Lower leg skin (tissue), 3 donors: ENCODE measurements around the gene ATP6V1D.

Experiments
- CTCF ChIP-seq, 3 donors: fragments of 450-650 bp; IDR thresholded peaks; one replicate each; pipeline ENCODE4 v1.5.1; 2016; ENCODE audit warnings: antibody characterized with exemption in 3 of 3, mild to moderate bottlenecking in 3 of 3, moderate library complexity in 2 of 3
- POLR2A ChIP-seq, 2 donors: fragments of 450-650 bp; IDR thresholded peaks; one replicate each; pipeline ENCODE4 v1.6.1; 2016 to 2017; ENCODE audit warnings: antibody characterized with exemption in 2 of 2, mild to moderate bottlenecking in 1 of 2, moderate library complexity in 1 of 2

- TF ChIP-seq CTCF (IDR thresholded peaks at IDR 0.05) (no peak), POLR2A (IDR thresholded peaks at IDR 0.05) (no peak)
These were observed 455 bp downstream of the ATP6V1D start for GRCh38 chr14:67358924-67359774.
